ENCODE measurements around the gene GALR2. TPM values are rescaled to one million over a fixed set of nuclear protein-coding genes. Genes with fewer than 3 reads are reported as not detected.

GALR2 gene
- total RNA-seq, 2 experiments from 2014 or later = 0.63 TPM; not detected in 1

GRCh38 chr17:76091526-76092286 lies 17.1 kb downstream of the GALR2 start:
- Histone ChIP-seq H3K36me3 (ENCODE audit: insufficient read depth, low read length) (peaks cover 73% of the 10 kb centered on the region), H3K79me2 (ENCODE audit: insufficient read depth, low read depth, low read length) (no peaks in the 10 kb centered on the region), H3K9me3 (ENCODE audit: low read length) (no peaks in the 10 kb centered on the region), H3K27ac (ENCODE audit: low read depth, low read length, poor library complexity, severe bottlenecking) (no peak overlapping the region), H4K20me1 (ENCODE audit: insufficient read depth, low read length) (no peaks in the 10 kb centered on the region), H3K4me2 (ENCODE audit: low read length) (no peak overlapping the region), H3K4me3 (ENCODE audit: low read depth, low read length, poor library complexity, severe bottlenecking) (no peak overlapping the region), H3K9me2 (ENCODE audit: insufficient read depth, low read length) (no peaks in the 10 kb centered on the region), H3K4me1 (ENCODE audit: insufficient read depth, low read length, poor library complexity, severe bottlenecking) (no peaks in the 10 kb centered on the region), H2AFZ (ENCODE audit: low read length) (no peak overlapping the region)
- POLR2A ChIA-PET = interaction anchor here (0.6 kb wide), 1 partner anchor 86 kb away, joined by 6 read pairs; no protein-coding TSS in a partner anchor
- CTCF ChIA-PET (ENCODE audit: unreplicated experiment) = no interaction called here
- DNase-seq (ENCODE audit: low spot score) = no peak
- intact Hi-C loops (cut with micrococcal nuclease; ENCODE audit: unreplicated experiment) = no loop called here
- TF ChIP-seq, protein P1, sequence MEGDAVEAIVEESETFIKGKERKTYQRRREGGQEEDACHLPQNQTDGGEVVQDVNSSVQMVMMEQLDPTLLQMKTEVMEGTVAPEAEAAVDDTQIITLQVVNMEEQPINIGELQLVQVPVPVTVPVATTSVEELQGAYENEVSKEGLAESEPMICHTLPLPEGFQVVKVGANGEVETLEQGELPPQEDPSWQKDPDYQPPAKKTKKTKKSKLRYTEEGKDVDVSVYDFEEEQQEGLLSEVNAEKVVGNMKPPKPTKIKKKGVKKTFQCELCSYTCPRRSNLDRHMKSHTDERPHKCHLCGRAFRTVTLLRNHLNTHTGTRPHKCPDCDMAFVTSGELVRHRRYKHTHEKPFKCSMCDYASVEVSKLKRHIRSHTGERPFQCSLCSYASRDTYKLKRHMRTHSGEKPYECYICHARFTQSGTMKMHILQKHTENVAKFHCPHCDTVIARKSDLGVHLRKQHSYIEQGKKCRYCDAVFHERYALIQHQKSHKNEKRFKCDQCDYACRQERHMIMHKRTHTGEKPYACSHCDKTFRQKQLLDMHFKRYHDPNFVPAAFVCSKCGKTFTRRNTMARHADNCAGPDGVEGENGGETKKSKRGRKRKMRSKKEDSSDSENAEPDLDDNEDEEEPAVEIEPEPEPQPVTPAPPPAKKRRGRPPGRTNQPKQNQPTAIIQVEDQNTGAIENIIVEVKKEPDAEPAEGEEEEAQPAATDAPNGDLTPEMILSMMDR (conservative IDR thresholded peaks at IDR 0.05; ENCODE audit: low read length) = no peak
- TF ChIP-seq EZH2phosphoT487 (IDR thresholded peaks at IDR 0.05; ENCODE audit: borderline replicate concordance, low read depth, low read length) = no peak
- no TSS peak for BruUV-seq (replicated peaks)

GRCh38 chr17:76092526-76093413 lies 18.2 kb downstream of the GALR2 start:
- Histone ChIP-seq H3K79me2 (ENCODE audit: insufficient read depth, low read depth, low read length) (no peaks in the 10 kb centered on the region), H3K27ac (ENCODE audit: low read depth, low read length, poor library complexity, severe bottlenecking) (no peak overlapping the region), H2AFZ (ENCODE audit: low read length) (no peak overlapping the region), H4K20me1 (ENCODE audit: insufficient read depth, low read length) (no peaks in the 10 kb centered on the region), H3K36me3 (ENCODE audit: insufficient read depth, low read length) (peaks cover 78% of the 10 kb centered on the region), H3K9me2 (ENCODE audit: insufficient read depth, low read length) (no peaks in the 10 kb centered on the region), H3K4me3 (ENCODE audit: low read depth, low read length, poor library complexity, severe bottlenecking) (no peak overlapping the region), H3K4me1 (ENCODE audit: insufficient read depth, low read length, poor library complexity, severe bottlenecking) (no peaks in the 10 kb centered on the region), H3K4me2 (ENCODE audit: low read length) (no peak overlapping the region), H3K9me3 (ENCODE audit: low read length) (no peaks in the 10 kb centered on the region)
- BruUV-seq (replicated peaks) = no TSS peak
- ChIA-PET POLR2A (no interaction called here), CTCF (ENCODE audit: unreplicated experiment) (no interaction called here)
- intact Hi-C loops (cut with micrococcal nuclease; ENCODE audit: unreplicated experiment) = no loop called here
- no peak for TF ChIP-seq EZH2phosphoT487 (IDR thresholded peaks at IDR 0.05; ENCODE audit: borderline replicate concordance, low read depth, low read length)
- TF ChIP-seq, protein P1 (conservative IDR thresholded peaks at IDR 0.05; ENCODE audit: low read length) = no peak
- DNase-seq (ENCODE audit: low spot score) = no peak
